Transverse colon (tissue), 4 donors: Measurements from ENCODE around the gene OTUB1. TPM values are rescaled to one million over a fixed set of nuclear protein-coding genes. Genes with fewer than 3 reads are reported as not detected.

Source experiments
- DNase-seq: peaks from one replicate; pipeline ENCODE4 v3.0.0-alpha.2; 2019
- H3K27ac ChIP-seq, 4 donors: fragments of 200-600 bp; sonication (generic); 2 replicates each; pipeline ENCODE4 v1.5.1; 2016 to 2018; ENCODE audit warnings: inconsistent platforms in 4 of 4
- H3K27me3 ChIP-seq: fragments of 200-600 bp; sonication (generic); 2 replicates; pipeline ENCODE4 v1.5.1; 2017; ENCODE audit warnings: inconsistent platforms
- H3K36me3 ChIP-seq, 4 donors: fragments of 200-600 bp; sonication (generic); 2 replicates each; pipeline ENCODE4 v1.5.1; 2017 to 2019; ENCODE audit warnings: inconsistent platforms in 4 of 4
- H3K4me1 ChIP-seq, 4 donors: fragments of 200-600 bp; sonication (generic); 2 replicates each; pipeline ENCODE4 v1.5.1; 2017 to 2020; ENCODE audit warnings: inconsistent platforms in 4 of 4
- H3K4me3 ChIP-seq, 4 donors: fragments of 200-600 bp; sonication (generic); 1 replicate in 1 of 4; 2 replicates in 3 of 4; pipeline versions ENCODE4 v1.5.1 to v1.6.1; 2017 to 2019; ENCODE audit warnings: inconsistent platforms in 4 of 4
- H3K9me3 ChIP-seq, 2 donors: fragments of 200-600 bp; sonication (generic); 2 replicates each; pipeline ENCODE4 v1.5.1; 2017 to 2019; ENCODE audit warnings: inconsistent platforms in 2 of 2
- CTCF ChIP-seq, 5 experiments: fragments of 200-600 bp in 3 of 5; fragments of 450-650 bp in 2 of 5; sonication (generic) in 3 of 5; IDR thresholded peaks; 1 replicate in 2 of 5; 2 replicates in 3 of 5; pipeline ENCODE4 v1.5.1; 2016 to 2017; ENCODE audit warnings: antibody characterized with exemption in 5 of 5, inconsistent platforms in 3 of 5, mild to moderate bottlenecking in 2 of 5, moderate library complexity in 1 of 5
- EP300 ChIP-seq: sonication (generic); formaldehyde crosslinking; IDR thresholded peaks from one replicate; pipeline ENCODE4 v1.6.1; 2017; ENCODE audit warnings: antibody characterized with exemption, low read depth
- POLR2A ChIP-seq: fragments of 450-650 bp; IDR thresholded peaks from one replicate; pipeline ENCODE4 v1.6.1; 2016; ENCODE audit warnings: antibody characterized with exemption, mild to moderate bottlenecking, moderate library complexity
- POLR2AphosphoS5 ChIP-seq, 3 donors: sonication (generic); formaldehyde crosslinking; IDR thresholded peaks; one replicate each; pipeline ENCODE4 v1.6.1; 2016; ENCODE audit warnings: antibody characterized with exemption in 3 of 3
- WGBS, 2 donors: methylation state at CpG; one replicate each; pipeline ENCODE4 v1.1.5; 2018; ENCODE audit warnings: low coverage in 1 of 2; 5-methylcytosine and 5-hydroxymethylcytosine counted together
- in situ Hi-C, 4 donors: fragments of 200-750 bp; cut with MboI; loops; one replicate each; pipeline versions ENCODE4 v1.15.0 to v1.15.1; 2017; ENCODE audit warnings: low sequenced_read_pairs in 3 of 4, low pct_ligation_motif_present in 1 of 4, low pct_unique_long_range_greater_than_20kb in 1 of 4
- intact Hi-C: fragments of 100-400 bp; cut with DNase I; formaldehyde crosslinking; loops from one replicate; pipeline ENCODE4 v1.15.1; 2023; ENCODE audit warnings: low total_unique reads
- total RNA-seq, 4 donors: library from RNA; depleted of rRNA; stranded (reverse); fragments of >200 nt; gene quantifications; one replicate each; pipeline ENCODE4 v1.1.0, GENCODE V29; 2016

Gene OTUB1
- total RNA-seq, 4 donors from 2014 or later, result 52.7 to 114 (median 79.4) TPM

DNA sequence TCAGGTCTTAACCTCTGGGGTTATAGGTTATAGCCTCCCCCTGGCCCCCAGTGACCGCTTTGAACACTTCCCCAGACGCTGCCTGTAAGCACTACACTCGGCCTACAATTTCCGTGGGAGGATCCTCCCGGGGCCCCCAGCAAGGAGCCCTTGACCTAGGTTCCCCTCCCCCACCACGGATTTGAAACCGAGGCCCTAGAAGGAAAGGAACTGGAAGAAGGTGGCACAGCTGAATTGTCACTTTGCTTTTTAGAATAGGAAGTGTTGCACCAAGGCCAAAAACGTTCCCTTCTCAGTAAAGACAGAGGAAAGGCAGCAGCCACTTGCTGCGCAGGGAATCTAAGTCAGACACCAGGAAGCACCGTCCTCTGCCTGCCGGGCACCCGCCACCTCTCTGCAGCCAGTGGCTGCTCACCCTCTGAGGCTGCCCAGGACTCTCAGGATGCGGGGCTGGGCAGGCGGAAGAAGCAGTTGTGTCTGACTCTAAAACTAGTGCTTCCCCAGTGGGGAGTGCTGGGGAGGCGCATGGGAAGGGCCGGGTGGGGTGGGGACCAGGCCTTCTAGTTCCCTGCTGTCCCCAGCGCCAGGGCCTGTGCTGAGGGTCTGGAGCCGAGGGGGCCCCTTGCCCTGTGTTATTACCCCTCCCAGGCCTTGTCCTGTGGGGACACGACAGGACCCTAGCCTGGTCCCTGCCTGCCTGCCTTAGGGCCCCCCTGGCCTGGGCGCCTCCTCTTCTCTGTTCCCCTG lies 41.6 kb downstream of the OTUB1 start:
- no peak overlapping the region for H3K4me3 ChIP-seq
- intact Hi-C loops (no loop called here), in situ Hi-C loops (no loop called here)
- DNase-seq, result no peak
- no peak overlapping the region for H3K27ac ChIP-seq
- no peaks in the 10 kb centered on the region for H3K36me3 ChIP-seq
- no peak for TF ChIP-seq POLR2AphosphoS5 (IDR thresholded peaks at IDR 0.05)
- TF ChIP-seq CTCF (IDR thresholded peaks at IDR 0.05), result no peak
- WGBS, 2 donors, result 61 to 90% methylated on average over 4 to 20 of the region's 20 CpGs
- peaks cover 14% of the 10 kb centered on the region for H3K27me3 ChIP-seq
- peaks cover 0 to 6% (median 3%) of the 10 kb centered on the region in 4 donors for H3K4me1 ChIP-seq
- H3K9me3 ChIP-seq, result no peaks in the 10 kb centered on the region

DNA sequence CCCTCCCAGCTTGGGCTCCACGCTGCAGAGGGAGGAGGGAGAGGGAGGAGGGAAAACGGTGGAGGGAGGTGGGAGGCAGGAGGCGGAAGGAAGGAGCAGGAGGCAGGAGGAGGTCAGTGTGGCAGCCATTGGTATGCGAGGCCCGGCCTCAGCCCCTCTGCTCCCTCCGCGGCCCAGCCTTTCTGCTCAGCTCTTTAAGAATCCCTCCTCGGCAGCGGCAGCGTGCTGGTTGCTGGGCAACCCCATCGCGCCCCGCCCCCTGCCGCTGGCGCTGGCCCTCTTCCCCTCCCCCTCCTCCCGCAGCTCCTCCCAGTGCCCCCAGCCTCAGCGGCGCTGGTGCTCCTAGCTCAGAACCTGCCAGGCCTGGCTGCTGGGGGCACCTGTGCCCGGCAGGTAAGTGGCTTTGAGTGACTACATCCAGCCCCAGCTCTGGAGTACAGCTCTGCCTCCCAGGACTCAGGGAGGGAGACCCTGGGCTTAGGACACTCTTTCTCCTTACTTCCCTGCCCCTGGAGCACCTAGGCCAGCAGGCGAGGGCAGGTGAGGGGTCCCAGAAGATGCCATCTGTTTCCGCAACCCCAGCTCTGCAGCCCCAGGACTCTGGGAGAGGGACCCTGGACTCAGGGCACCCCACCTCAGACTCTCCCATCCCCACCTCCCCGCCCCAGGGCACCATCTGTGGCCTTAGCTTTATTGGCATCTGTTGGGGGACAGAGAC lies 42.3 kb downstream of the OTUB1 start:
- Histone ChIP-seq H3K27ac (no peak overlapping the region), H3K27me3 (peaks cover 19% of the 10 kb centered on the region), H3K36me3 (no peaks in the 10 kb centered on the region), H3K4me3 (no peak overlapping the region), H3K9me3 (no peaks in the 10 kb centered on the region), H3K4me1 (peaks cover 0 to 6% (median 3%) of the 10 kb centered on the region in 4 donors)
- intact Hi-C loops, result no loop called here
- in situ Hi-C loops, result no loop called here
- DNase-seq, result no peak
- WGBS, 2 donors, result 21% methylated on average over 22 of the region's 22 CpGs; no CpG with 5 or more reads in 1 of the 2 donors
- TF ChIP-seq CTCF (IDR thresholded peaks at IDR 0.05), result no peak
- TF ChIP-seq POLR2A, result no peak
- TF ChIP-seq POLR2AphosphoS5 (IDR thresholded peaks at IDR 0.05), result no peak
- no peak for TF ChIP-seq EP300

DNA sequence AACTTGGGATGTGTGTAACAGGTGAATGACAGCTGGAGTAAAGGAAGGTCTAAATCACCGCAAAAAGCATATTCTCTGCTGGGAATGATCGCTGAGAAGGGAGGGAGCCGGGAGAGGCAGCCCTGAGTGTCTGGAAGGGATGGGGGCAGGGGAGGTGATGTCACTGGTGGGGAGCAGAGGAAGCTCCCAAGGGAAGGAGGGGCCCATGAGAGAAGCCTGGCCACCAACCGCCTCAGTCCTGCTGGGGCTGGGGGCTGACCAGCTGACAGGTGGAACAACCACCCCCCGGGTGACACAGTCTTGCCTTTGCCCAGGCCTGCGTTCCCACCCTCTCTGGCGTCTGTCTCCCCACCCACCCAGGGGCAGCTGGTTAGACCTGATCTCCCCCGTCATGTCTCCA lies 43.5 kb downstream of the OTUB1 start:
- Histone ChIP-seq H3K4me3 (no peak overlapping the region), H3K27ac (no peak overlapping the region), H3K4me1 (peaks cover 0 to 6% (median 3%) of the 10 kb centered on the region in 4 donors), H3K36me3 (no peaks in the 10 kb centered on the region), H3K9me3 (no peaks in the 10 kb centered on the region), H3K27me3 (peaks cover 31% of the 10 kb centered on the region)
- no peak for DNase-seq
- intact Hi-C loops (no loop called here), in situ Hi-C loops (no loop called here)
- TF ChIP-seq POLR2A, result no peak
- TF ChIP-seq POLR2AphosphoS5 (IDR thresholded peaks at IDR 0.05), result no peak
- TF ChIP-seq EP300, result no peak
- no peak for TF ChIP-seq CTCF (IDR thresholded peaks at IDR 0.05)
- WGBS, 2 donors, result 90% methylated on average over 8 of the region's 8 CpGs; no CpG with 5 or more reads in 1 of the 2 donors

DNA sequence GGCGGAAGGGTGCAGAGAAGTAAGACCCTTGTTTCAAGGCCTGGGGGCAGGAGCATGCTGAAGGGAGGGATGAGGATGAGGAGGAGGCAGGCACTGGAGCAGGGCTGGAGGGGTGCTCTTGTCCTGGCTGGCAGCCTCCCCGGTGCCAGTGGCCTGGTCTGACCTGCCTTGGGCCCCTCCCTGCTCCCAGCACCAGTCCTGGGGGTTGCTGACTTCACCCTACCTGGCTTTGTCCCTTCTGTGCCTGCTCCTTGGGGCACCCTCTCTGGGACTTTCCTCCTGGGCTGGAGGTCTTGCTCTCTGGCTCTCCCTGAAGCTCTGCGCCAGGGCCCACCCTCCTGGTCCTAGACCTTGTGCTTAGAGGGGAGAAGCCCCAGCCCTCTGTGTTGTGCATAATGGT lies 44.8 kb downstream of the OTUB1 start:
- Histone ChIP-seq H3K27ac (no peak overlapping the region), H3K27me3 (peaks cover 41% of the 10 kb centered on the region), H3K4me1 (peaks cover 0 to 15% (median 8%) of the 10 kb centered on the region in 4 donors), H3K36me3 (no peaks in the 10 kb centered on the region), H3K4me3 (no peak overlapping the region), H3K9me3 (no peaks in the 10 kb centered on the region)
- TF ChIP-seq CTCF (IDR thresholded peaks at IDR 0.05) (no peak), POLR2AphosphoS5 (IDR thresholded peaks at IDR 0.05) (no peak), EP300 (no peak), POLR2A (no peak)
- intact Hi-C loops (no loop called here), in situ Hi-C loops (no loop called here)
- WGBS, 2 donors, result 74 to 100% methylated on average over 1 to 3 of the region's 3 CpGs
- DNase-seq, result no peak
